Glomerular visceral epithelial cell (primary cell): ENCODE measurements around the gene SNRNP25.

ENCODE experiments used
- DNase-seq: peaks from one replicate; pipeline ENCODE4 v3.0.0-alpha.2; 2016; ENCODE audit errors: extremely low spot score

SNRNP25 gene

DNA sequence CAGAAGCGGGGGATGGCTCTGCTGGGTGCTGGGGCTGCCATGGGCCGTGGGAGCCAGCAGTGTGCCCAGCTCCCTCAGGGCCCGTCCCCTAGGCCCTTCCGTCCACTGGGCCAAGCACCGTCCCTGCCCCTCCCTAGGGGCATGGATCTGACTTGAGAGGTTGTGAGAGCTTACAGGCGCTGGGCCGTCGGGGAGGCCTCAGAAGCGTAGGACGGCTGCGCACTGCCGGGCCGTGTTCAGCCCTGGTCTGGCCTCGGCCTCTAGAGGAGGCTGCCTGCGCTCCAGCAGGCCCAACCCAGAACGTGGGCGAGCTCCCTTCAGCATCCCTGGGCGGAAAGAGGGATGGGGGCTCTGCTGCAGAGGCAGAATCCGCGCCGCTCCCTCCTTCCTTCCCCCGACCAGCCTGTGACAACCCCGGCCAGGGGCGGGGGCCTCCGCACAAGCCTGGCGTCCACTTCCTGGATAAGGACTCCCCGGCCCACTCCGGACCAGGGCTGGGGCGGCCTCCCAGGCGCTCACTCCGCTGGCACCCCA, 23.7 kb downstream of the SNRNP25 start:
- DNase-seq, result no peak

- DNase-seq, result peak; percentile 78
Measured at GRCh38 chr16:77807-78443, 24.3 kb downstream of the SNRNP25 start, which contains the start of gene MPG. TSS of gene MPG (plus strand) at chr16:78225. CDS start at chr16:78310, 85 bp downstream.

GRCh38 chr16:78444-79150, 25.0 kb downstream of the SNRNP25 start:
- no peak for DNase-seq

GRCh38 chr16:79151-80054, 25.8 kb downstream of the SNRNP25 start:
- no peak for DNase-seq

- DNase-seq, result no peak
Measured at GRCh38 chr16:83060-83603, 29.5 kb downstream of the SNRNP25 start.

DNA sequence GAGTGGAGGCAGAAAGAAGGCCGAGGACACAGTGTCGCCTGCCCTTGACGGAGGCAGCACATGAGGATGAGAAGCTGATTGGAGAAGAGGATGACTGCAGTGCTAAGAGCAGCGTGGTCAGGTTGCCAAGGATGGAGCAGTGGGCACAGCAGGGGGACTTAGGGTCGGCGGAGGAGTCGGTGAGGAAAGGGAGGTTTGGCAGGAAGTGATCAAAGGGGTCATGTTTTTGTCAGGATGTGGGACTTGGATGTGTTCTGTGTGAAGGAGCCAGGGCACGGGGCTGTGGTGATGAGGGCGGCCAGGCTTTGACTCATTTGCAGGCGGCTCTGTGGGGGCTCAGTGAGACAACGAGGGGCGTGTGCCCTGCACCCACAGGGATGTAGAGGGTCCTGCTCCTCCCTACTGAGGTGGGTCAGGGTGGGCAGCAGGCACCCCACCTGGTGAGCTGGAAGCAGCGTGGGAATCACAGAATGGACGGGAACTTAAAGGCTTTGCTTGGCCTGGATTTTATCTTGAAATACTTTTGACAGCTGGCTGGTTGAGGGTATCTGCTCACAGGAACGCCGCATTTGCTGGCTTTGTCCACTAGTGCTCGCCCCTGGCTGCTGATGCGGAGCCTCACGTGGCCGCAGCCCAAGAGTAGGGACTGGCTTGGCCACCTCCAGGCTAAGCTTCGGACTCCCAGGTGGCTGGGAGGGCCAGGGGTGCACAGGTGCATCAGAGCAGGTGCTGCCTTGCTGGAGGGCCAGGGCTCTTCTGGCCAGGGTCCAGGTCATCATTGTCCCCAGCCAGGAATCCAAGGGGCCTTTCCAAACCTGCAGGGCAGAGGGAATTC, 30.4 kb downstream of the SNRNP25 start:
- no peak for DNase-seq

- DNase-seq, result peak; percentile 93
Measured at GRCh38 chr16:84718-85406, 31.2 kb downstream of the SNRNP25 start.

DNA sequence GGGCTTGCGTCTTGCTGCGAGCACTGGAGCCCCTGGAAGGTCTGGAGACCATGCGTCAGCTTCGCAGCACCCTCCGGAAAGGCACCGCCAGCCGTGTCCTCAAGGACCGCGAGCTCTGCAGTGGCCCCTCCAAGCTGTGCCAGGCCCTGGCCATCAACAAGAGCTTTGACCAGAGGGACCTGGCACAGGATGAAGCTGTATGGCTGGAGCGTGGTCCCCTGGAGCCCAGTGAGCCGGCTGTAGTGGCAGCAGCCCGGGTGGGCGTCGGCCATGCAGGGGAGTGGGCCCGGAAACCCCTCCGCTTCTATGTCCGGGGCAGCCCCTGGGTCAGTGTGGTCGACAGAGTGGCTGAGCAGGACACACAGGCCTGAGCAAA, 31.8 kb downstream of the SNRNP25 start:
- DNase-seq, result no peak

DNA sequence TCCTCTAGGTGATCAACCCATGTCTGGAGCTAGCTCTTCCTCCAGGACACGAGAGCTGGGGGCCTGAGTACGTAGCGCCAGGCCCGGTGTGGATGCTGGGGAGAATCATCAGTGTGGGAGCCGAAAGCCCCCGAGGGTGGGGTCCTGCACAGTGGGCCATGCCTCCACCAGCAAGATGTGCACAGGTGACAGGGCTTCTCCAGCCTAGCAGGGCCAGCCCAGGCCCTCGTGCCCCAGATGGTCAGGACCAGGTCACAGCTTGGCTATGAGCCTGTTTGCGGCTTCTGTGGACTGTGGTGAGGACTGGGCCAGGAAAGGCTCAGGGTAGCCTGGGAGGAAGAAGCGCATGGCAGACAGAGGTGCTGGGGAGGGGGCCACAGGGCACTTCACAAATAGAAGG, 32.2 kb downstream of the SNRNP25 start:
- no peak for DNase-seq

GRCh38 chr16:86483-86952, 32.9 kb downstream of the SNRNP25 start:
- DNase-seq, result no peak

- no peak for DNase-seq
Measured at GRCh38 chr16:88613-89012, 35.0 kb downstream of the SNRNP25 start.

GRCh38 chr16:89391-90302, 36.0 kb downstream of the SNRNP25 start:
- no peak for DNase-seq

DNA sequence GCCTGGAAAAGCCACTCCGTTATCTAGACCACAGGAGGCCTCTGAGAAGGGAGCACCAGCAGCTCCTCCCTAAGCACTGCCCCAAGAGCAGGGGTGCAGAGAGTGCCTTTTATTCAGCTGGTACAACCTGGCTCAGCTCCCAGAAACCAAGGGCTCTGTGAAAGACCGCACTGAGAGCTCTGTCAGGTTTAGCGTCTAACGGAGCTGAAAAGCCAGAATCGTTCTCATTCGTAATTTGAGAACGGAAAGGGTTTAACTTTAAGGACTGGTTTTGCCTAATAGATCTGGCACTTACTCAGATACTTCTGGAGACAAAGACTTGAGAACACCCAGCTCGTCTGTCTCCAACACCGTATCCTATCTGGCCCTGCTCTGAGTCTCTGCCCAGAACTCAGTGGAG, 37.9 kb downstream of the SNRNP25 start:
- no peak for DNase-seq

GRCh38 chr16:92431-93339, 39.1 kb downstream of the SNRNP25 start:
- no peak for DNase-seq

GRCh38 chr16:94918-95265, 41.3 kb downstream of the SNRNP25 start:
- DNase-seq, result no peak

GRCh38 chr16:96935-97381, 43.3 kb downstream of the SNRNP25 start:
- DNase-seq, result peak; percentile 81

- DNase-seq, result no peak
Measured at GRCh38 chr16:97822-98221, 44.2 kb downstream of the SNRNP25 start.

DNA sequence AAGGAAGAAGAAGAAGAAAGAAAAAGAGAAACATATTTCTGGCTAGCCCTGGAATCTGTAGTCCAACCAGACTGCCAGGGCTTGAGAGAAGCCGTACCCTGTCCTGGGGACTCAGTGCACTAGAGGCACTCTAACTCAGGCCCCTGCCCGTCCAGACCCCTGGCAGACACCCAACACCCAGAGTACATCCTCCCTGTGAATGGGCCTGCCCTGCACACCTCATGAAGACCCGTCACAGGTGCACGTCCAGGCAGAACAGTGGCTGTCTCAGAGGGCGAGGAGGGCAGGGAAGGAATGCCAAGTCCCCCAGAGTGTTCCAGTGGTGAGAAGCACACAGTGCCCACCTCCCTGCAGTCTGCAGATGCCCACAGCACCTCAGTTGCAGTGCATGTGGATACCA, 47.4 kb downstream of the SNRNP25 start:
- no peak for DNase-seq
